IMR-90 (cell line): ENCODE data around the gene PIK3R5. TPM values are rescaled to one million over a fixed set of nuclear protein-coding genes. Genes with fewer than 3 reads are reported as not detected.

Source experiments
- ATAC-seq: fragments of 200-7000 bp; cut with Tn5 transposase; 2 replicates; pipeline ENCODE4 v1.9.1; 2020; ENCODE audit warnings: low read depth, mild to moderate bottlenecking, moderate library complexity
- BruUV-seq: library from RNA; stranded (reverse); fragments of 400-500 nt; replicated peaks from 2 replicates; lab custom pipeline; 2021; lab: Mats Ljungman, UMichigan
- CTCF ChIA-PET: fragments of 300-600 bp; formaldehyde crosslinking; extraction: SDS; loops from one replicate; lab custom pipeline; 2021; ENCODE audit warnings: antibody characterized with exemption; lab: Yijun Ruan, JAX
- POLR2A ChIA-PET: fragments of 300-600 bp; sonication (Branson Sonifier 250); formaldehyde crosslinking; loops from one replicate; lab custom pipeline; 2022; ENCODE audit warnings: antibody characterized with exemption; ENCODE audit not compliant: unreplicated experiment; lab: Charles Lee
- DNase-seq: peaks from one replicate; pipeline ENCODE4 v3.0.0; 2013
- H2AFZ ChIP-seq: replicated peaks from 2 replicates; pipeline ENCODE3; 2013; ENCODE audit warnings: low read length, mild to moderate bottlenecking; ENCODE audit not compliant: poor library complexity
- H2AK5ac ChIP-seq: 2 replicates; pipeline ENCODE4 v1.6.1; 2013; ENCODE audit warnings: low read depth, low read length, inconsistent platforms
- H2AK9ac ChIP-seq: replicated peaks from 2 replicates; pipeline ENCODE3; 2013; ENCODE audit warnings: mild to moderate bottlenecking, low read depth, low read length, moderate library complexity; ENCODE audit not compliant: poor library complexity
- H2BK120ac ChIP-seq: 2 replicates; pipeline ENCODE4 v1.6.1; 2013; ENCODE audit warnings: low read depth, low read length, inconsistent platforms
- H2BK15ac ChIP-seq: 3 replicates; pipeline ENCODE4 v1.6.1; 2013; ENCODE audit warnings: low read depth, low read length, inconsistent platforms
- H2BK20ac ChIP-seq: 2 replicates; pipeline ENCODE4 v1.6.1; 2013; ENCODE audit warnings: low read depth, mild to moderate bottlenecking, inconsistent platforms, low read length, moderate library complexity
- H2BK5ac ChIP-seq: 2 replicates; pipeline ENCODE4 v1.6.1; 2013; ENCODE audit warnings: mild to moderate bottlenecking, low read depth, low read length, inconsistent platforms; ENCODE audit not compliant: poor library complexity, severe bottlenecking
- H3K14ac ChIP-seq: replicated peaks from 2 replicates; pipeline ENCODE4 v1.6.1; 2013; ENCODE audit warnings: low read depth, low read length, inconsistent platforms
- H3K18ac ChIP-seq: 2 replicates; pipeline ENCODE4 v1.6.1; 2013; ENCODE audit warnings: low read depth, low read length, control low read depth
- H3K23ac ChIP-seq: 2 replicates; pipeline ENCODE4 v1.6.1; 2013; ENCODE audit warnings: low read depth, low read length, inconsistent platforms
- H3K27ac ChIP-seq: 2 replicates; pipeline ENCODE4 v1.5.1; 2013; ENCODE audit warnings: mild to moderate bottlenecking, control low read depth, low read length; ENCODE audit not compliant: insufficient read depth
- H3K27me3 ChIP-seq: 2 replicates; pipeline ENCODE4 v1.6.1; 2013; ENCODE audit warnings: low read length; ENCODE audit not compliant: control insufficient read depth, insufficient read depth
- H3K36me3 ChIP-seq: 2 replicates; pipeline ENCODE4 v1.6.1; 2013; ENCODE audit warnings: low read length, mixed read lengths; ENCODE audit not compliant: control insufficient read depth, insufficient read depth
- H3K4ac ChIP-seq: 2 replicates; pipeline ENCODE4 v1.6.1; 2013; ENCODE audit warnings: low read depth, low read length, inconsistent platforms
- H3K4me1 ChIP-seq: 2 replicates; pipeline ENCODE4 v1.6.1; 2013; ENCODE audit warnings: low read length, mixed read lengths; ENCODE audit not compliant: control insufficient read depth, insufficient read depth
- H3K4me2 ChIP-seq: 2 replicates; pipeline ENCODE4 v1.6.1; 2013; ENCODE audit warnings: low read depth, mild to moderate bottlenecking, control low read depth, low read length, moderate library complexity
- H3K4me3 ChIP-seq: 2 replicates; pipeline ENCODE4 v1.5.1; 2013; ENCODE audit warnings: low read depth, mild to moderate bottlenecking, control low read depth, low read length, moderate library complexity; ENCODE audit not compliant: insufficient read depth
- H3K56ac ChIP-seq: 2 replicates; pipeline ENCODE4 v1.6.1; 2013; ENCODE audit warnings: low read length, inconsistent platforms; ENCODE audit not compliant: insufficient read depth; ENCODE audit errors: extremely low read depth
- H3K79me1 ChIP-seq, 2 experiments: 2 replicates each; pipeline ENCODE4 v1.6.1; 2013; ENCODE audit warnings: low read length in 2 of 2, inconsistent platforms in 1 of 2, low read depth in 1 of 2
- H3K9ac ChIP-seq: 2 replicates; pipeline ENCODE4 v1.6.1; 2013; ENCODE audit warnings: low read depth, low read length, control low read depth
- H3K9me1 ChIP-seq: 2 replicates; pipeline ENCODE4 v1.6.1; 2013; ENCODE audit warnings: low read length, inconsistent platforms; ENCODE audit not compliant: insufficient read depth
- H3K9me3 ChIP-seq: 2 replicates; pipeline ENCODE4 v1.6.1; 2013; ENCODE audit warnings: low read length; ENCODE audit not compliant: control insufficient read depth, insufficient read depth
- H4K20me1 ChIP-seq: 2 replicates; pipeline ENCODE4 v1.6.1; 2013; ENCODE audit warnings: low read length, inconsistent platforms; ENCODE audit not compliant: insufficient read depth
- H4K5ac ChIP-seq: 2 replicates; pipeline ENCODE4 v1.6.1; 2013; ENCODE audit warnings: mild to moderate bottlenecking, low read depth, low read length, control low read depth
- H4K8ac ChIP-seq, 2 experiments: 2 replicates each; pipeline ENCODE4 v1.6.1; 2013; ENCODE audit warnings: low read depth in 2 of 2, low read length in 2 of 2, control low read depth in 1 of 2, inconsistent platforms in 1 of 2
- H4K91ac ChIP-seq: 2 replicates; pipeline ENCODE4 v1.6.1; 2013; ENCODE audit warnings: low read depth, low read length, inconsistent platforms; ENCODE audit not compliant: insufficient read depth
- CHD1 ChIP-seq: IDR thresholded peaks from 2 replicates; pipeline ENCODE4 v1.6.1; 2012; ENCODE audit warnings: low read depth, low read length, improper control_type of control experiment
- MAZ ChIP-seq: IDR thresholded peaks from 2 replicates; pipeline ENCODE4 v1.6.1; 2012; ENCODE audit warnings: low read depth, mild to moderate bottlenecking, low read length, improper control_type of control experiment, moderate library complexity, borderline replicate concordance
- MXI1 ChIP-seq: IDR thresholded peaks from 2 replicates; pipeline ENCODE4 v1.6.1; 2012; ENCODE audit warnings: low read depth, mild to moderate bottlenecking, low read length, moderate library complexity, borderline replicate concordance
- NFE2L2 ChIP-seq: fragments of 150-350 bp; IDR thresholded peaks from 2 replicates; pipeline ENCODE4 v1.6.1; 2016; ENCODE audit warnings: low read depth, mild to moderate bottlenecking, low read length
- RFX5 ChIP-seq: IDR thresholded peaks from 2 replicates; pipeline ENCODE4 v1.8.0; 2012; ENCODE audit warnings: low read depth, mild to moderate bottlenecking, low read length, moderate library complexity
- SMC3 ChIP-seq: fragments of 150-350 bp; IDR thresholded peaks from 2 replicates; pipeline ENCODE4 v1.6.1; 2016; ENCODE audit warnings: low read depth, mild to moderate bottlenecking, antibody characterized with exemption, low read length, moderate library complexity
- WGBS, 2 experiments: methylation state at CpG; one replicate each; pipeline versions ENCODE4 v1.1.5 to v1.1.7; 2013; ENCODE audit warnings: missing lambda C conversion rate in 2 of 2; ENCODE audit not compliant: insufficient read length in 1 of 2; ENCODE audit errors: extremely low coverage in 2 of 2; 5-methylcytosine and 5-hydroxymethylcytosine counted together
- dilution Hi-C: fragments of 300-500 bp; cut with HindIII; formaldehyde crosslinking; loops from one replicate; pipeline ENCODE4 v1.14.3; 2018; ENCODE audit warnings: low sequenced_read_pairs; ENCODE audit not compliant: unreplicated experiment
- in situ Hi-C: fragments of 300-500 bp; cut with MboI; formaldehyde crosslinking; loops from 3 replicates; pipeline ENCODE4 v1.14.3; 2019; ENCODE audit warnings: low sequenced_read_pairs, inconsistent platforms, mixed read lengths
- intact Hi-C: fragments of 100-400 bp; cut with micrococcal nuclease; formaldehyde crosslinking; loops from 2 replicates; pipeline ENCODE4 v1.10.0; 2022
- polyA plus RNA-seq, 3 experiments: library from polyadenylated mRNA; depleted of rRNA; stranded (reverse); fragments of >200 nt; gene quantifications; 2 replicates each; pipeline ENCODE4 v1.2.3, GENCODE V29; 2012; ENCODE audit warnings: low replicate concordance in 1 of 3
- total RNA-seq: library from RNA; depleted of rRNA; stranded (reverse); fragments of >200 nt; gene quantifications from 2 replicates; pipeline ENCODE4 v1.2.3, GENCODE V29; 2012
- TF ChIP-seq, protein P1 (sequence below): conservative IDR thresholded peaks from 2 replicates; pipeline ENCODE4 v1.5.1; 2012; ENCODE audit warnings: mild to moderate bottlenecking, low read depth, low read length, improper control_type of control experiment

Gene PIK3R5
- total and polyA plus RNA-seq, 2 of the 4 experiments (the other 2 are of a cell fraction), result not detected

GRCh38 chr17:8880466-8880865, 85.0 kb downstream of the PIK3R5 start:
- no peak overlapping the region for H2AK5ac ChIP-seq
- H2BK15ac ChIP-seq, result no peak overlapping the region
- CTCF ChIA-PET, result no interaction called here
- H3K18ac ChIP-seq, result no peak overlapping the region
- no peak overlapping the region for H4K8ac ChIP-seq
- H2AK9ac ChIP-seq, result no peak overlapping the region
- 53% methylated on average over 2 of the region's 7 CpGs; no CpG with 5 or more reads in 1 of the 2 experiments for WGBS, 2 experiments
- dilution Hi-C loops, result no loop called here
- no peak overlapping the region for H3K56ac ChIP-seq
- no peak for ATAC-seq
- H3K4me3 ChIP-seq, result no peak overlapping the region
- H2BK5ac ChIP-seq, result no peak overlapping the region
- no peak overlapping the region for H4K91ac ChIP-seq
- H3K27me3 ChIP-seq, result no peaks in the 10 kb centered on the region; the same call in 1 of the 2 replicates
- in situ Hi-C loops, result no loop called here
- no peak overlapping the region for H3K4me2 ChIP-seq
- H3K9me3 ChIP-seq, result no peaks in the 10 kb centered on the region
- no peak overlapping the region for H3K27ac ChIP-seq
- H2BK120ac ChIP-seq, result no peak overlapping the region
- H3K4ac ChIP-seq, result no peak overlapping the region
- intact Hi-C loops, result no loop called here
- DNase-seq, result no peak
- H3K4me1 ChIP-seq, result no peaks in the 10 kb centered on the region
- H3K9me1 ChIP-seq, result no peaks in the 10 kb centered on the region
- no TSS peak for BruUV-seq
- no peak overlapping the region for H3K14ac ChIP-seq
- H4K5ac ChIP-seq, result no peak overlapping the region
- no peak overlapping the region for H3K9ac ChIP-seq
- no peaks in the 10 kb centered on the region for H3K79me1 ChIP-seq
- TF ChIP-seq RFX5 (no peak), NFE2L2 (no peak), SMC3 (no peak), MXI1 (no peak), MAZ (no peak), CHD1 (no peak)
- TF ChIP-seq, protein P1, sequence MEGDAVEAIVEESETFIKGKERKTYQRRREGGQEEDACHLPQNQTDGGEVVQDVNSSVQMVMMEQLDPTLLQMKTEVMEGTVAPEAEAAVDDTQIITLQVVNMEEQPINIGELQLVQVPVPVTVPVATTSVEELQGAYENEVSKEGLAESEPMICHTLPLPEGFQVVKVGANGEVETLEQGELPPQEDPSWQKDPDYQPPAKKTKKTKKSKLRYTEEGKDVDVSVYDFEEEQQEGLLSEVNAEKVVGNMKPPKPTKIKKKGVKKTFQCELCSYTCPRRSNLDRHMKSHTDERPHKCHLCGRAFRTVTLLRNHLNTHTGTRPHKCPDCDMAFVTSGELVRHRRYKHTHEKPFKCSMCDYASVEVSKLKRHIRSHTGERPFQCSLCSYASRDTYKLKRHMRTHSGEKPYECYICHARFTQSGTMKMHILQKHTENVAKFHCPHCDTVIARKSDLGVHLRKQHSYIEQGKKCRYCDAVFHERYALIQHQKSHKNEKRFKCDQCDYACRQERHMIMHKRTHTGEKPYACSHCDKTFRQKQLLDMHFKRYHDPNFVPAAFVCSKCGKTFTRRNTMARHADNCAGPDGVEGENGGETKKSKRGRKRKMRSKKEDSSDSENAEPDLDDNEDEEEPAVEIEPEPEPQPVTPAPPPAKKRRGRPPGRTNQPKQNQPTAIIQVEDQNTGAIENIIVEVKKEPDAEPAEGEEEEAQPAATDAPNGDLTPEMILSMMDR, result no peak
- no peak overlapping the region for H3K23ac ChIP-seq
- no peak overlapping the region for H2BK20ac ChIP-seq
- H2AFZ ChIP-seq, result no peak overlapping the region
- H3K36me3 ChIP-seq, result no peaks in the 10 kb centered on the region
- no peaks in the 10 kb centered on the region for H4K20me1 ChIP-seq
- POLR2A ChIA-PET, result no interaction called here
